NCI-H82 treated with DMSO at 0.1 percent for 48 hours (cell line): ENCODE results near the gene VAC14.

Experiments
- DNase-seq: peaks from one replicate; lab custom pipeline; 2025; ENCODE audit not compliant: unreplicated experiment; lab: John Stamatoyannopoulos, UW

Gene VAC14

GRCh38 chr16:70664325-70665112 is 136.4 kb downstream of the VAC14 start:
- DNase-seq = no peak

- DNase-seq = no peak
These were observed 137.2 kb downstream of the VAC14 start for GRCh38 chr16:70663524-70664324.

GRCh38 chr16:70662991-70663523 is 137.9 kb downstream of the VAC14 start:
- DNase-seq = no peak

GRCh38 chr16:70661918-70662641 is 138.9 kb downstream of the VAC14 start:
- no peak for DNase-seq

- no peak for DNase-seq
These were observed 139.4 kb downstream of the VAC14 start for GRCh38 chr16:70661534-70661917.

GRCh38 chr16:70660672-70661350 is 140.1 kb downstream of the VAC14 start:
- no peak for DNase-seq

GRCh38 chr16:70659953-70660671 is 140.8 kb downstream of the VAC14 start:
- DNase-seq = no peak

GRCh38 chr16:70659546-70659945 is 141.4 kb downstream of the VAC14 start:
- no peak for DNase-seq

GRCh38 chr16:70658921-70659320 is 142.0 kb downstream of the VAC14 start:
- DNase-seq = no peak

GRCh38 chr16:70657956-70658355 is 143.0 kb downstream of the VAC14 start:
- DNase-seq = no peak

- no peak for DNase-seq
These were observed 144.2 kb downstream of the VAC14 start for GRCh38 chr16:70656712-70657263.

- no peak for DNase-seq
These were observed 144.8 kb downstream of the VAC14 start for GRCh38 chr16:70656065-70656711.

- peak; percentile 73 for DNase-seq
These were observed 146.9 kb downstream of the VAC14 start for GRCh38 chr16:70653809-70654771.

- no peak for DNase-seq
These were observed 147.6 kb downstream of the VAC14 start for GRCh38 chr16:70653406-70653805.

- DNase-seq = no peak
These were observed 148.6 kb downstream of the VAC14 start for GRCh38 chr16:70652322-70652721.

- no peak for DNase-seq
These were observed 149.4 kb downstream of the VAC14 start for GRCh38 chr16:70651524-70651923.

GRCh38 chr16:70650216-70650615 is 150.7 kb downstream of the VAC14 start:
- DNase-seq = no peak

GRCh38 chr16:70649300-70649699 is 151.7 kb downstream of the VAC14 start:
- no peak for DNase-seq
